ENCODE measurements around the gene CCDC8. TPM values are rescaled to one million over a fixed set of nuclear protein-coding genes. Genes with fewer than 3 reads are reported as not detected.
"Not testable (repeated sequence)": the region's sequence is repeated elsewhere in the genome, so short reads cannot be mapped to it uniquely, and the experiment has no call there.

Gene CCDC8
- total RNA-seq, 4 donors from 2014 or later: 1.7 to 7.1 (median 5.3) TPM

DNA sequence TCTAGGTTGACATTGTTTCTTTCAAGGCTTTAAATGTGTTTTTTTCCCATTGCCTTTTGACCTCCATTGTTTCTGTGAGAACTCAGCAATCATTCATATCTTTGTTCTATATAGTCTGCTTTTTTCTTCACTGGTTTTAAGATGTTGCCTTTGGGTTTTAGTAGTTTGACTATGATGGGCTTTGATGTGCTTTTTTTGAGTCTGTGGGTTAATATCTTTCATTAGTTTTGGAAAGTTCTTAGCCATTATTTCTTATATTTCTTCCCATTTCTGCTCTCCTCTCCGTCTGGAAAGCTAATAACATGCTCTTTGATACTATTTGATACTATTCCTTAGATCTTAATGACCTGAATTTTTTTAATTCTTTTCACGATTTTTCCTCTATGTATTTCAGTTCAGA is 32.7 kb downstream of the CCDC8 start:
- no peak for ATAC-seq (ENCODE audit: low FRiP score)
- DNase-seq (ENCODE audit: low spot score): no peak
- TF ChIP-seq CTCF (IDR thresholded peaks at IDR 0.05): no peak

DNA sequence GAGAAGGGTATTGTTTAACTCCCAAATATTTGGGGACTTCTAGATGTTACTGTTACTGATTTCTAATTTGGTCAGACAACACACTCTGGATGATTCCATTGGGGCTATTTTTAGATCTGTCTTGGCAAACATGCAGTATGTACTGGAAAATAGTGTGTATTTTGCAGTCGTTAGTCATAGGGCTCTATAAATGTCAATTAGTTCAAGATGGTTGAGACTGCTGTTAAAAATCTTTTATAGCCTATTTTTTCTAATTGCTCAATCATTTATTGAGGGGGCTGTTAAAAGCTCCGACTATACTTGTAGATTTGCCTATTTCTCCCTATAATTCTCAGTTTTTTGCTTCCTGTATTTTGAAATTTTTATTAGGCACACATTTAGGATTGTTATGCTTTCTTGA is 35.1 kb downstream of the CCDC8 start:
- ATAC-seq (ENCODE audit: low FRiP score) (no peak), DNase-seq (ENCODE audit: low spot score) (no peak)
- TF ChIP-seq CTCF (IDR thresholded peaks at IDR 0.05): no peak

- DNase-seq (ENCODE audit: low spot score) (no peak), ATAC-seq (ENCODE audit: low FRiP score) (no peak)
- TF ChIP-seq CTCF (IDR thresholded peaks at IDR 0.05): no peak
Measured at GRCh38 chr19:46376241-46377153, 36.9 kb downstream of the CCDC8 start.

DNA sequence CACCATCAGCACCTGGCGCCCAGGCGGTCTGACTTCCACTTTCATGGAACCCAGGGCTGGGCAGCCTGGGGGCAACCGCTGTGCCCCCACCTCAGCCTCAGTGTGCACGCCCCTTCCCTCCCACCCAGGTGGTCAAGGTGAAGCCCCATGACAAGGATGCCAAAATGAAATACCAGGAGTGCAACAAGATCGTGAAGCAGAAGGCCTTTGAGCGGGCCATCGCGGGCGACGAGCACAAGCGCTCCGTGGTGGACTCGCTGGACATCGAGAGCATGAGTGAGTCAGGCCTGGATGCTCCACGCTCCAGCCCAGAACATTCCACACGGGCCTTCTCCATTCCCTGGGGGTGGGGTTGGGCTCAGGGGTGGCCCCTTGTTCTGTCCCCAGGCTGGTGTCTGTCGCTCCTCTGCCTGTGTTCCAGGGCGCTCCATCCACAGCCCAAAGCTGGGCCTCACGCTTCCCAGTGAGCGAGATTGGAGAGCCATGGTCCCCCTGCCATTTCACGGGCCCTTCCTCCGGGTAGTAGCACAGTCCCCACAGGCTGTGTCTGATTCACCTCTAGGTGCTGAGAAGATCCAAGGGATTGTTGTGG is 37.8 kb downstream of the CCDC8 start:
- not testable (repeated sequence) for ATAC-seq (ENCODE audit: low FRiP score); DNase-seq (ENCODE audit: low spot score)

GRCh38 chr19:46374536-46375475 is 38.6 kb downstream of the CCDC8 start:
- no peak for TF ChIP-seq CTCF (IDR thresholded peaks at IDR 0.05)

GRCh38 chr19:46373491-46374359 is 39.6 kb downstream of the CCDC8 start:
- DNase-seq (ENCODE audit: low spot score) (no peak), ATAC-seq (ENCODE audit: low FRiP score) (peak; percentile 83)
- TF ChIP-seq CTCF (IDR thresholded peaks at IDR 0.05): no peak

More at GRCh38 chr19:46374536-46375475, 38.6 kb downstream of the CCDC8 start:
- ATAC-seq (ENCODE audit: low FRiP score) (no peak), DNase-seq (ENCODE audit: low spot score) (no peak)
